ENCODE measurements around the gene CD209. TPM values are rescaled to one million over a fixed set of nuclear protein-coding genes. Genes with fewer than 3 reads are reported as not detected.

Gene CD209
- total and polyA plus RNA-seq, 2 experiments from 2014 or later = 0.35 TPM; not detected in 1

GRCh38 chr19:7773841-7774240 lies 26.5 kb upstream of the CD209 start:
- no peak for ATAC-seq

More at GRCh38 chr19:7773841-7774240, 26.5 kb upstream of the CD209 start:
- Histone ChIP-seq H3K79me2 (replicated peaks; ENCODE audit: insufficient read depth) (no peaks in the 10 kb centered on the region), H3K36me3 (ENCODE audit: insufficient read depth) (no peaks in the 10 kb centered on the region), H3K27ac (ENCODE audit: low read depth) (no peak overlapping the region), H2AFZ (no peak overlapping the region), H3F3A (replicated peaks; ENCODE audit: low read depth) (no peaks in the 10 kb centered on the region), H3K4me1 (ENCODE audit: insufficient read depth) (no peaks in the 10 kb centered on the region; the same call in 1 of the 2 replicates), H3K27me3 (ENCODE audit: insufficient read depth) (no peaks in the 10 kb centered on the region), H3K4me3 (no peak overlapping the region), H4K20me1 (replicated peaks; ENCODE audit: insufficient read depth) (no peaks in the 10 kb centered on the region), H3K4me2 (no peak overlapping the region), H3K9me2 (ENCODE audit: insufficient read depth) (no peaks in the 10 kb centered on the region)
- no peak for DNase-seq (ENCODE audit: low spot score)
- Mint-ChIP-seq H3K4me1 (peaks cover 11% of the 10 kb centered on the region; the same call in 2 of the 3 replicates), H3K36me3 (ENCODE audit: low read depth) (no peaks in the 10 kb centered on the region), H3K27ac (no peak overlapping the region), H3K27me3 (ENCODE audit: insufficient read depth, low read depth, poor library complexity) (no peaks in the 10 kb centered on the region), H3K9me3 (no peaks in the 10 kb centered on the region), H3K4me3 (no peak overlapping the region)
- TF ChIP-seq CREB1 (CRISPR knock-in tag; IDR thresholded peaks at IDR 0.05; ENCODE audit: low read depth) (no peak), NANOG (IDR thresholded peaks at IDR 0.05; ENCODE audit: borderline replicate concordance) (no peak), ZNF462 (CRISPR knock-in tag; IDR thresholded peaks at IDR 0.05) (no peak), ZNF114 (CRISPR knock-in tag; IDR thresholded peaks at IDR 0.05) (no peak)

Data from GM23338 (cell line).